ENCODE measurements around the gene NUP210. TPM values are rescaled to one million over a fixed set of nuclear protein-coding genes. Genes with fewer than 3 reads are reported as not detected.

NUP210 gene
- total RNA-seq: 10 to 100 TPM in 1 of 4 donors, 1 to 10 TPM in 3; 3.1 to 15.4 (median 5.0) TPM

DNA sequence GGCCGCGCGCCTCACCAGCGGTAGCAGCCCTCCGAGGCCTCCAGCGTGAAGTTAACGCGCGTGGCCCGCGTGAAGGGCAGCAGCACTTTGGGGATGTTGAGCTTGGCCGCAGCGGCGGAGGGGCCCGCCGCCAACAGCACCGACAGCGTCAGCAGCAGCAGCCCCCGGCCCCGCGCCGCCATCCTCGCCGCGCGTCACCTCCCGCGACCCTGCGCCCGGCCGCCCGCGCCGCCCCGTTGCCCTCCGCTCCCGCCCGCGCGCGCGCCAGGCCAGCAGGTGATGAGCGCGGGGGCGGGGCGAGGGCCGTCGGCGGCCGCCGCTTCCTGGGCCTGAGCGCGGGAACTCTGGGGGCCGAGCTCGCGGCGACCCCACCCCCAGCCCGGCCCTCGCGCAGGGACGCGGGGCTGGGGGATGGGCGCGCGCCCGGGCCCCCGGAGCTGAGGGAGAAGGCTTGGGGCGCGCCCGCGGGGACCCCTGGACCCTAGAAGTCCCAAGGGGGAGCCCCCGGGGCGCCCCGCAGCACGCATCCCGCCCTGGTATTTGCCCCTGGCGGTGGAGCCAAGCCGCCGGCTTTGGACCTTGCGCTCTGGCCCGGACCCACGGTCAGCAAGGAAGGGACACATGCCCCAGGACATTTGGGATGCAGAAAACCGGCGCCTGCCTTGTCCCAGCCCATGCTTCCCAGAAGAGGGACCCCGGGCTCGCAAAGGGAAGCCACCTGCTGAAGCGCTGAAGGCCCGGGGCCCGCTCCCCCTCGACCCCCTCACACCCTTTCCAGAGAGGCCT is at the start of gene NUP210:
TSS of gene NUP210 (minus strand) at position 278 of the 786 bp plus-strand sequence. CDS start at position 182, 96 bp downstream.
- DNase-seq (ENCODE audit: low spot score in 2 of 2): no peak
- H3K4me1 ChIP-seq: peaks cover 21% of the 10 kb centered on the region
- peak within 1 kb of the TSS; percentile 61 for H3K4me3 ChIP-seq

DNA sequence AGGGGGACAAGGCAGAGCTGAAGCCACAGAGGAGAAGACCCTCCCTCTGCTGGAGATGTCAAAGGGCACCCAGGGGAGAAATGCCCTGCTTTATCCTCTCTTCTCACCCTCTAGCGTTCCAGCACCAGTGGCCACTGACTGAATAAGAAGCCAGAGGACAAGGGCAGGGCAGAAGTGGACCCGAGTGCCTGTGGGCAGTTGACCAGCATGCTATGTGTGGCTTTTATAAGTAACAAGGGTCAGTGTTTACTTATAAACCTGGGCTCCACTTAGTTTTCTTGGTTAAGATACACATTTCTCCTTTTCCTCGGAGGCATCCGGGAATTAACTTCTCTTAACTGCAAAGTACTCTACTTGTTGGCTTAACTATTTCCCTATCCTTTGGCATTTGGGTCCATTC is 46.7 kb upstream of the NUP210 start:
- H3K4me1 ChIP-seq: no peaks in the 10 kb centered on the region
- H3K4me3 ChIP-seq: no peak overlapping the region
- DNase-seq (ENCODE audit: low spot score in 2 of 2): no peak
- H3K36me3 ChIP-seq: no peaks in the 10 kb centered on the region
- no peak overlapping the region for H3K27ac ChIP-seq
- 72% methylated on average over 4 of the region's 4 CpGs for WGBS
- no peaks in the 10 kb centered on the region for H3K27me3 ChIP-seq
- no peaks in the 10 kb centered on the region for H3K9me3 ChIP-seq
- TF ChIP-seq POLR2AphosphoS5 (IDR thresholded peaks at IDR 0.05) (no peak), POLR2A (IDR thresholded peaks at IDR 0.05) (no peak), EP300 (IDR thresholded peaks at IDR 0.05) (no peak)
- TF ChIP-seq, protein P1, sequence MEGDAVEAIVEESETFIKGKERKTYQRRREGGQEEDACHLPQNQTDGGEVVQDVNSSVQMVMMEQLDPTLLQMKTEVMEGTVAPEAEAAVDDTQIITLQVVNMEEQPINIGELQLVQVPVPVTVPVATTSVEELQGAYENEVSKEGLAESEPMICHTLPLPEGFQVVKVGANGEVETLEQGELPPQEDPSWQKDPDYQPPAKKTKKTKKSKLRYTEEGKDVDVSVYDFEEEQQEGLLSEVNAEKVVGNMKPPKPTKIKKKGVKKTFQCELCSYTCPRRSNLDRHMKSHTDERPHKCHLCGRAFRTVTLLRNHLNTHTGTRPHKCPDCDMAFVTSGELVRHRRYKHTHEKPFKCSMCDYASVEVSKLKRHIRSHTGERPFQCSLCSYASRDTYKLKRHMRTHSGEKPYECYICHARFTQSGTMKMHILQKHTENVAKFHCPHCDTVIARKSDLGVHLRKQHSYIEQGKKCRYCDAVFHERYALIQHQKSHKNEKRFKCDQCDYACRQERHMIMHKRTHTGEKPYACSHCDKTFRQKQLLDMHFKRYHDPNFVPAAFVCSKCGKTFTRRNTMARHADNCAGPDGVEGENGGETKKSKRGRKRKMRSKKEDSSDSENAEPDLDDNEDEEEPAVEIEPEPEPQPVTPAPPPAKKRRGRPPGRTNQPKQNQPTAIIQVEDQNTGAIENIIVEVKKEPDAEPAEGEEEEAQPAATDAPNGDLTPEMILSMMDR (IDR thresholded peaks at IDR 0.05): no peak

More for the DNA sequence above, at the start of gene NUP210:
- Histone ChIP-seq H3K36me3 (no peaks in the 10 kb centered on the region), H3K27ac (no peak within 1 kb of the TSS), H3K27me3 (peaks cover 24% of the 10 kb centered on the region), H3K9me3 (no peaks in the 10 kb centered on the region)
- 22% methylated on average over 8 of the region's 90 CpGs for WGBS
- TF ChIP-seq POLR2A (IDR thresholded peaks at IDR 0.05) (no peak), POLR2AphosphoS5 (IDR thresholded peaks at IDR 0.05) (no peak), EP300 (IDR thresholded peaks at IDR 0.05) (no peak)

DNA sequence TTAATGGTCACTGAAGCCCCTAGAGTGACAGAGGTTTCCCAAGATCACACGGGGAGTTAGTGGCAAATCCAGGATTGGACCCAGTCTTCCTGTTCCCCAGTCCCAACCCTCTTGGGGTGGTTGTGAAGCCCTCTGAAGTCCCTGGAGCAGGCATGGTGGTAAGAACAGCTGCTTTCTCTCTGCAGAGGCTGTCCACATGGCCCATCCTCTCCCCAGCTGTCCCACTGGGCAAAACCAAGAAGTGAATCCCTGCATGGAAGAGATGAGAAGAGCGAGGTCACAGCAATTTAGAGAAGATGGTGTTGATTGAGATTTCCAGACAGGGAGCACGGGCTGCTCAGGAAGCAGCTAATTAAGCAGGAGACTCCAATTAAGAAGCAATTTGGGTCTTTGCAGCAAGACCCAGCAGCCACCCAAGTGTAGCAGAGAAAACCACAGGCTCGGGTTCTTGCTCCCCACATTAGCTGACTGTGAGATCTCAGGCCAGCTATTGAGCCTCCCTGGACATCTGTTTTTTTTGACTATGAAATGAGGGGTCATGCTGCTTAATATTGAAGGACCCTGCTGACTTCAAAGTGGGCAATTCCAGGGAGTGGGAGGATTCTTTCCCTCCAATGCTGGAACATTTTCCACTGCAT is 45.2 kb upstream of the NUP210 start:
- Histone ChIP-seq H3K4me1 (no peaks in the 10 kb centered on the region), H3K36me3 (no peaks in the 10 kb centered on the region), H3K27ac (no peak overlapping the region), H3K9me3 (no peaks in the 10 kb centered on the region), H3K4me3 (no peak overlapping the region), H3K27me3 (no peaks in the 10 kb centered on the region)
- 77% methylated on average over 4 of the region's 4 CpGs for WGBS
- DNase-seq (ENCODE audit: low spot score in 2 of 2): no peak
- no peak for TF ChIP-seq POLR2AphosphoS5 (IDR thresholded peaks at IDR 0.05)
- no peak for TF ChIP-seq EP300 (IDR thresholded peaks at IDR 0.05)
- no peak for TF ChIP-seq POLR2A (IDR thresholded peaks at IDR 0.05)
- TF ChIP-seq, protein P1 (IDR thresholded peaks at IDR 0.05): no peak

DNA sequence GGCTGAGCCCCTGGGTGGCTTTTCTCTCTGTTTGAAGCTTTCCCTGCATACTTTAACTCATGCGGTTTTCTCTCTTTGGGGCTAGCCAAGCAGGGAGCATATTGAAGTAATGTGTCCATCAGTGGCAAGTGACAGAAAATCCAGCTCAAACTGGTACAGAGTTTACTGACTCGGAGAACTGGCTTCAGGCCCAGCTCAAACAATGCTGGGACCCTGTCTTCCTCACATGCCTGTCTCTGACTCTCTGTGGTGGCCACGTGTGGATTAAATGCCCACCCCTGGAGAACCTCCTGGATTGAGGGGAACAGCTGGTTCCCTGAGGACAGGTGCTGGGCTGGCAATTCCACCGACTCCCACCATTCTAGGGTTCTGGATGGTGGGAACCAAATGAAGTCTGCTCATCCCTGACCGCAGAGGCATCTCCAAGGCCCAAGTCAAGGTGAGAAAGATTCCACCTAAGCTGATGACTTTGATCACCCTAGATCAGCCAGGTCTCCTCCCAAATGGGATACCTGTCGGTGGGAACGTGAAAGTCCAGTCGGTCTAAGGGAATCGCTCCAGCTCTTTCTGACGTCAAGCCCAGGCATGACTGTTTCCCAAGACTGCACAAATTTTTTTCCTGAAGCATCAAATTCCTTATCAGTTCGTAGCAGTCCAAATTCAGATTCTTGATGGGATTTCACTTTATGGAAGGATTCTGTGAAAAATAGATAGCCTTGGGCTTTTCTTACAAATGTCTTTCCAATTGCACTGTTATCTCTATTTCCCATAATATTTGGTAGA is 43.7 kb upstream of the NUP210 start:
- 76% methylated on average over 11 of the region's 11 CpGs for WGBS

DNA sequence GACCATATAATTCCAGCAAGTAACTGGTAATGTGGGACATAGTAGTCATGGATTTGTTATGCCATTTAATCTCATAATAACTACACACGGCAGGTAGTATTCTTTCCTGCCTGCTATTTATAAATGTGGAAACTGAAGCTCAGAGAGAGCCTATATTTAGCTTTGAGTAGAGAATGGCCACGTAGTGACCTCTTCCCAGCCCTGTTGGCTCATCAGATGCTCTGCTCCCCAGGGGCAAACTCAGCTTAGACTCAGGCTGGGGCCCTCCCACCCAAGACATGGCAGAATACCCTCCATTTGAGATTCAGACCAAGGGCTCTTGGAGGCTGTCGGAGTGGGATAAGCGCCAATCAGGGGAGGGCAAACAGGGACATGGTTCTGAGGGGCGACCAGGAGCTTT is 42.7 kb upstream of the NUP210 start:
- 58% methylated on average over 5 of the region's 5 CpGs for WGBS
- no peak overlapping the region for H3K27ac ChIP-seq
- H3K9me3 ChIP-seq: no peaks in the 10 kb centered on the region
- peaks cover 2% of the 10 kb centered on the region for H3K4me1 ChIP-seq
- TF ChIP-seq, protein P1 (IDR thresholded peaks at IDR 0.05): no peak
- no peaks in the 10 kb centered on the region for H3K36me3 ChIP-seq
- no peak overlapping the region for H3K4me3 ChIP-seq
- DNase-seq (ENCODE audit: low spot score in 2 of 2): no peak
- no peaks in the 10 kb centered on the region for H3K27me3 ChIP-seq

More for the DNA sequence above, 43.7 kb upstream of the NUP210 start:
- Histone ChIP-seq H3K36me3 (no peaks in the 10 kb centered on the region), H3K4me1 (no peaks in the 10 kb centered on the region), H3K27ac (no peak overlapping the region), H3K4me3 (no peak overlapping the region), H3K27me3 (no peaks in the 10 kb centered on the region), H3K9me3 (no peaks in the 10 kb centered on the region)
- no peak for DNase-seq (ENCODE audit: low spot score in 2 of 2)
- TF ChIP-seq POLR2A (IDR thresholded peaks at IDR 0.05) (no peak), POLR2AphosphoS5 (IDR thresholded peaks at IDR 0.05) (no peak), EP300 (IDR thresholded peaks at IDR 0.05) (no peak)
- TF ChIP-seq, protein P1 (IDR thresholded peaks at IDR 0.05): no peak

Data from suprapubic skin (tissue), 4 donors.